ENCODE data around the gene CANT1. TPM values are rescaled to one million over a fixed set of nuclear protein-coding genes. Genes with fewer than 3 reads are reported as not detected.

The CANT1 gene
- total and polyA plus RNA-seq, 12 donors = 10.3 to 78.3 (median 40.4) TPM

GRCh38 chr17:78993981-78994671, 15.4 kb downstream of the CANT1 start:
- Histone ChIP-seq H3K36me3 (replicated peaks in 1 of 2) (peaks cover 0 to 63% of the 10 kb centered on the region in 2 donors), H3K27me3 (no peaks in the 10 kb centered on the region), H3K4me1 (replicated peaks in 1 of 2) (peaks cover 24 to 42% of the 10 kb centered on the region in 2 donors), H3K4me3 (no peak overlapping the region), H3K9me3 (replicated peaks in 1 of 3) (no peaks in the 10 kb centered on the region), H3K27ac (peak overlapping the region in 2 of 5 donors; percentile 5 to 23)
- no peak for TF ChIP-seq CTCF (IDR thresholded peaks at IDR 0.05)
- no peak for TF ChIP-seq POLR2A (IDR thresholded peaks at IDR 0.05)
- peak in 4 of 7 donors; percentile 15 to 48 (median 24) for DNase-seq
- 96 to 97% (median 97%) methylated on average over 15 to 22 of the region's 22 CpGs for WGBS, 4 donors
- intact Hi-C loops (cut with DNase I) = loop anchor here in 1 of 2 donors (5.0 kb wide), 1 partner anchor 48 kb away; no protein-coding TSS in a partner anchor

GRCh38 chr17:78993241-78993956, 16.2 kb downstream of the CANT1 start:
- Histone ChIP-seq H3K4me1 (replicated peaks in 1 of 2) (peaks cover 17 to 39% of the 10 kb centered on the region in 2 donors), H3K9me3 (replicated peaks in 1 of 3) (no peaks in the 10 kb centered on the region), H3K4me3 (no peak overlapping the region), H3K36me3 (replicated peaks in 1 of 2) (peaks cover 0 to 55% of the 10 kb centered on the region in 2 donors), H3K27me3 (no peaks in the 10 kb centered on the region), H3K27ac (peak overlapping the region in 2 of 5 donors; percentile 21 to 23)
- peak; percentile 41 to 83 (median 64) for DNase-seq
- TF ChIP-seq POLR2A (IDR thresholded peaks at IDR 0.05) = no peak
- TF ChIP-seq CTCF (IDR thresholded peaks at IDR 0.05) = peak; percentile 65 to 80 (median 71)
- intact Hi-C loops (cut with DNase I) = loop anchor here in 1 of 2 donors (5.0 kb wide), 1 partner anchor 49 kb away; no protein-coding TSS in a partner anchor
- 60 to 71% (median 69%) methylated on average over 30 to 49 of the region's 49 CpGs for WGBS, 4 donors

- TF ChIP-seq CTCF (IDR thresholded peaks at IDR 0.05) (no peak), POLR2A (IDR thresholded peaks at IDR 0.05) (no peak)
- 84 to 90% (median 86%) methylated on average over 12 of the region's 12 CpGs for WGBS, 4 donors
- Histone ChIP-seq H3K4me1 (replicated peaks in 1 of 2) (peaks cover 19 to 39% of the 10 kb centered on the region in 2 donors), H3K27ac (no peak overlapping the region), H3K36me3 (replicated peaks in 1 of 2) (peaks cover 0 to 51% of the 10 kb centered on the region in 2 donors), H3K9me3 (replicated peaks in 1 of 3) (no peaks in the 10 kb centered on the region), H3K27me3 (no peaks in the 10 kb centered on the region), H3K4me3 (no peak overlapping the region)
- peak in 3 of 7 donors; percentile 13 to 21 (median 14) for DNase-seq
- intact Hi-C loops (cut with DNase I) = loop anchor here in 1 of 2 donors (5.0 kb wide), 1 partner anchor 50 kb away; no protein-coding TSS in a partner anchor
Observed at GRCh38 chr17:78992542-78993212, 16.9 kb downstream of the CANT1 start.
